K562 (cell line): ENCODE measurements around the gene LTBP1. TPM values are rescaled to one million over a fixed set of nuclear protein-coding genes. Genes with fewer than 3 reads are reported as not detected.

Experiments
- ATAC-seq: fragments of 200-7000 bp; cut with Tn5 transposase; 3 replicates; pipeline ENCODE4 v1.9.1; 2020; ENCODE audit warnings: moderate library complexity
- BruUV-seq: library from RNA; stranded (reverse); fragments of 400-500 nt; replicated peaks from 2 replicates; lab custom pipeline; 2021; lab: Mats Ljungman, UMichigan
- CTCF ChIA-PET: fragments of 300-600 bp; formaldehyde crosslinking; extraction: SDS; loops from one replicate; lab custom pipeline; 2021; ENCODE audit warnings: low intra/inter-chr PET ratio; lab: Yijun Ruan, JAX
- POLR2A ChIA-PET: fragments of 300-600, 350-650 bp; sonication (Branson Sonifier 250); formaldehyde crosslinking; extraction: SDS; loops from one replicate; lab custom pipeline; 2021; ENCODE audit warnings: antibody characterized with exemption, inconsistent platforms; lab: Yijun Ruan, JAX
- DNase-seq, 4 experiments: peaks; one replicate each; pipeline versions ENCODE4 v3.0.0 to v3.0.0-alpha.2; 2011 to 2018; ENCODE audit warnings: low spot score in 3 of 4, mixed read lengths in 3 of 4; ENCODE audit errors: extremely low read depth in 1 of 4
- FAIRE-seq: peaks from 2 replicates; lab custom pipeline; 2011; peaks lifted over from hg19 to GRCh38; lab: Jason Lieb, UNC
- H2AFZ ChIP-seq: 2 replicates; pipeline ENCODE4 v1.6.0; 2011; ENCODE audit warnings: low read depth, low read length, control low read depth, inconsistent platforms
- H3K27ac ChIP-seq: fragments of 200-600 bp; 3 replicates; pipeline ENCODE4 v1.8.0; 2011; ENCODE audit warnings: low read depth, mild to moderate bottlenecking, control low read depth, inconsistent platforms, low read length, moderate library complexity, mixed read lengths; ENCODE audit errors: extremely low read depth
- H3K27me3 ChIP-seq, 2 experiments: fragments of 300-600 bp in 1 of 2; 2 replicates in 1 of 2; 3 replicates in 1 of 2; pipeline versions ENCODE4 v1.6.0 to v1.8.0; 2011; ENCODE audit warnings: inconsistent platforms in 2 of 2, low read length in 2 of 2, mild to moderate bottlenecking in 1 of 2, mixed read lengths in 1 of 2, moderate library complexity in 1 of 2; ENCODE audit not compliant: control insufficient read depth in 2 of 2, insufficient read depth in 2 of 2
- H3K36me3 ChIP-seq: fragments of 300-600 bp; 3 replicates; pipeline ENCODE4 v1.8.0; 2011; ENCODE audit warnings: mild to moderate bottlenecking, low read length, inconsistent platforms; ENCODE audit not compliant: control insufficient read depth, insufficient read depth
- H3K4me1 ChIP-seq, 2 experiments: fragments of 200-600 bp in 1 of 2; replicated peaks in 1 of 2; 2 replicates in 1 of 2; 3 replicates in 1 of 2; pipeline versions ENCODE4 v1.5.1 to v1.8.0; 2011; ENCODE audit warnings: inconsistent platforms in 2 of 2, low read length in 2 of 2, mild to moderate bottlenecking in 1 of 2, mixed read lengths in 1 of 2, moderate library complexity in 1 of 2; ENCODE audit not compliant: control insufficient read depth in 2 of 2, insufficient read depth in 2 of 2
- H3K4me2 ChIP-seq: 2 replicates; pipeline ENCODE4 v1.6.1; 2011; ENCODE audit warnings: low read length, control low read depth, inconsistent platforms, mixed read lengths; ENCODE audit not compliant: insufficient read depth
- H3K4me3 ChIP-seq: fragments of 200-600 bp; sonication (generic), shearing (Covaris generic); 2 replicates; pipeline ENCODE4 v1.5.1; 2016; ENCODE audit warnings: control low read depth, inconsistent platforms
- H3K79me2 ChIP-seq: fragments of 200-600 bp; 3 replicates; pipeline ENCODE4 v1.8.0; 2011; ENCODE audit warnings: low read length, inconsistent platforms; ENCODE audit not compliant: control insufficient read depth, insufficient read depth
- H3K9ac ChIP-seq, 2 experiments: 2 replicates each; pipeline versions ENCODE4 v1.6.0 to v1.6.1; 2011; ENCODE audit warnings: low read depth in 2 of 2, low read length in 2 of 2, control low read depth in 1 of 2, inconsistent platforms in 1 of 2, mild to moderate bottlenecking in 1 of 2, mixed read lengths in 1 of 2; ENCODE audit not compliant: insufficient read depth in 1 of 2
- H3K9me1 ChIP-seq: one replicate; pipeline ENCODE4 v1.6.0; 2011; ENCODE audit warnings: inconsistent platforms, mild to moderate bottlenecking, low read length, moderate library complexity; ENCODE audit not compliant: control insufficient read depth, insufficient read depth
- H3K9me3 ChIP-seq: replicated peaks from 2 replicates; pipeline ENCODE4 v1.5.1; 2011; ENCODE audit warnings: low read depth, low read length, inconsistent platforms; ENCODE audit not compliant: control insufficient read depth, insufficient read depth
- H4K20me1 ChIP-seq: replicated peaks from 2 replicates; pipeline ENCODE4 v1.6.1; 2011; ENCODE audit warnings: low read length, inconsistent platforms, mixed read lengths; ENCODE audit not compliant: control insufficient read depth, insufficient read depth
- BRF1 ChIP-seq: IDR thresholded peaks from 3 replicates; pipeline ENCODE4 v1.6.1; 2011; ENCODE audit warnings: borderline replicate concordance, mild to moderate bottlenecking; ENCODE audit not compliant: insufficient read length; ENCODE audit errors: extremely low read depth
- CBFB ChIP-seq: sonication (generic); formaldehyde crosslinking; IDR thresholded peaks from 2 replicates; pipeline ENCODE4 v1.4.0; 2020; ENCODE audit warnings: mild to moderate bottlenecking, missing genetic modification reagents
- CREB3L1 ChIP-seq: fragments of 450-650 bp; IDR thresholded peaks from 2 replicates; pipeline ENCODE4 v1.6.1; 2014; ENCODE audit warnings: low read depth, mild to moderate bottlenecking, moderate library complexity, borderline replicate concordance
- NR1H2 ChIP-seq: sonication (generic); formaldehyde crosslinking; IDR thresholded peaks from 2 replicates; pipeline ENCODE4 v1.4.0; 2020; ENCODE audit warnings: mild to moderate bottlenecking, missing genetic modification reagents
- NR3C1 ChIP-seq: sonication (generic); formaldehyde crosslinking; IDR thresholded peaks from 2 replicates; pipeline ENCODE4 v1.8.1; 2022; ENCODE audit warnings: missing genetic modification reagents
- NUFIP1 ChIP-seq: fragments of 450-650 bp; IDR thresholded peaks from 2 replicates; pipeline ENCODE4 v1.6.1; 2018; ENCODE audit not compliant: partially characterized antibody
- ZBTB5 ChIP-seq: fragments of 450-650 bp; IDR thresholded peaks from 2 replicates; pipeline ENCODE4 v1.6.1; 2017; ENCODE audit warnings: antibody characterized with exemption
- ZFPM2 ChIP-seq: fragments of 250-450 bp; sonication (Bioruptor Pico); IDR thresholded peaks from 2 replicates; pipeline ENCODE4 v1.5.1; 2022; ENCODE audit warnings: mild to moderate bottlenecking
- ZKSCAN1 ChIP-seq: fragments of 150-350 bp; IDR thresholded peaks from 2 replicates; pipeline ENCODE4 v1.6.1; 2016; ENCODE audit warnings: low read depth, low read length
- ZNF507 ChIP-seq: conservative IDR thresholded peaks from 2 replicates; pipeline ENCODE4 v1.6.1; 2017; ENCODE audit warnings: missing genetic modification characterization, missing compliant biosample characterization
- ZNF518B ChIP-seq: fragments of 250-450 bp; sonication (Bioruptor Pico); IDR thresholded peaks from 2 replicates; pipeline ENCODE4 v1.5.0; 2021; ENCODE audit warnings: mild to moderate bottlenecking, moderate library complexity
- ZSCAN29 ChIP-seq: fragments of 450-650 bp; IDR thresholded peaks from 2 replicates; pipeline ENCODE4 v1.6.1; 2017
- WGBS: fragments of 100-300 bp; shearing (Covaris generic); methylation state at CpG from one replicate; pipeline ENCODE4 v1.1.6; 2016; ENCODE audit warnings: low coverage, mixed read lengths; ENCODE audit not compliant: insufficient coverage; ENCODE audit errors: missing lambda C conversion rate; 5-methylcytosine and 5-hydroxymethylcytosine counted together
- in situ Hi-C: fragments of 300-500 bp; cut with MboI; formaldehyde crosslinking; loops from 4 replicates; pipeline ENCODE4 v1.15.0; 2018; ENCODE audit warnings: inconsistent platforms, mixed read lengths
- intact Hi-C: fragments of 100-400 bp; cut with micrococcal nuclease; formaldehyde crosslinking; loops from 2 replicates; pipeline ENCODE4 v1.14.2; 2022
- polyA plus RNA-seq, 8 experiments: library from polyadenylated mRNA; depleted of rRNA in 4 of 8; stranded (reverse) in 5 of 8; unstranded in 3 of 8; fragments of >200 nt; fragmentation: Nextera tagmentation in 2 of 8; fragmentation: Illumina TruSeq in 1 of 8; extraction: Ambion mirVana in 2 of 8; extraction: Trizol in 1 of 8; gene quantifications; 2 replicates each; pipeline versions ENCODE4 v1.2.1 to v1.2.3, GENCODE V29; 2011 to 2014; ENCODE audit warnings: inconsistent platforms in 1 of 8, missing spikeins in 1 of 8
- total RNA-seq, 7 experiments: library from RNA; depleted of rRNA in 6 of 7; stranded (reverse); fragments of >200 nt in 6 of 7; fragmentation: Illumina TruSeq in 2 of 7; extraction: Trizol in 2 of 7; gene quantifications; 2 replicates each; pipeline versions ENCODE4 v1.2.1 to v1.2.3, GENCODE V29; 2011 to 2021; ENCODE audit warnings: low replicate concordance in 1 of 7

LTBP1 gene
- total and polyA plus RNA-seq, 9 of the 15 experiments (the other 6 are each of a cell fraction or from before 2014, with no cell fraction given) = 3.6 to 16.4 (median 8.5) TPM

- no peak overlapping the region for H2AFZ ChIP-seq
- no peaks in the 10 kb centered on the region for H3K9me1 ChIP-seq
- ATAC-seq (no peak), DNase-seq (no peak), FAIRE-seq (no peak)
- H4K20me1 ChIP-seq = no peaks in the 10 kb centered on the region
- ChIA-PET CTCF (no interaction called here), POLR2A (no interaction called here)
- intact Hi-C loops = no loop called here
- H3K79me2 ChIP-seq = no peaks in the 10 kb centered on the region
- no peak overlapping the region for H3K9ac ChIP-seq
- 34% methylated on average over 6 of the region's 6 CpGs for WGBS
- TF ChIP-seq CREB3L1 (no peak), ZNF518B (no peak), NR1H2 (CRISPR knock-in tag) (no peak), ZKSCAN1 (no peak), ZFPM2 (CRISPR knock-in tag) (no peak), NR3C1 (CRISPR knock-in tag) (no peak), NUFIP1 (no peak), ZSCAN29 (no peak), CBFB (CRISPR knock-in tag) (no peak), ZBTB5 (no peak), BRF1 (no peak), ZNF507 (tag) (no peak)
- H3K36me3 ChIP-seq = no peaks in the 10 kb centered on the region
- in situ Hi-C loops = no loop called here
- no peak overlapping the region for H3K4me3 ChIP-seq
- BruUV-seq = no TSS peak
- H3K4me2 ChIP-seq = no peak overlapping the region
- no peaks in the 10 kb centered on the region; a peak in 1 of 5 replicates for H3K27me3 ChIP-seq
- H3K9me3 ChIP-seq = no peaks in the 10 kb centered on the region
- H3K4me1 ChIP-seq = no peaks in the 10 kb centered on the region
- H3K27ac ChIP-seq = no peak overlapping the region
Observed at GRCh38 chr2:33093283-33093993, 146.7 kb downstream of the LTBP1 start.
